WTC11 (cell line): ENCODE measurements around the gene TM9SF1. TPM values are rescaled to one million over a fixed set of nuclear protein-coding genes. Genes with fewer than 3 reads are reported as not detected.
A peak's percentile ranks its signal among the peaks of the same experiment; 100 is the strongest.

Experiments used
- CREB1 ChIP-seq: sonication (generic); formaldehyde crosslinking; IDR thresholded peaks from 2 replicates; pipeline ENCODE4 v1.8.0; 2023; ENCODE audit warnings: mild to moderate bottlenecking, missing genetic modification reagents
- CREM ChIP-seq: sonication (generic); formaldehyde crosslinking; IDR thresholded peaks from 2 replicates; pipeline ENCODE4 v1.8.1; 2022; ENCODE audit warnings: mild to moderate bottlenecking, missing genetic modification reagents, moderate library complexity
- EMX1 ChIP-seq: fragments of 250-450 bp; sonication (Bioruptor Pico); IDR thresholded peaks from 2 replicates; pipeline ENCODE4 v1.8.0; 2021; ENCODE audit warnings: mild to moderate bottlenecking
- FOXJ3 ChIP-seq: sonication (generic); formaldehyde crosslinking; IDR thresholded peaks from 2 replicates; pipeline ENCODE4 v1.9.0; 2021; ENCODE audit warnings: missing genetic modification reagents, mild to moderate bottlenecking, borderline replicate concordance
- FOXK1 ChIP-seq: sonication (generic); formaldehyde crosslinking; IDR thresholded peaks from 2 replicates; pipeline ENCODE4 v1.8.0; 2022; ENCODE audit warnings: mild to moderate bottlenecking, moderate library complexity, missing genetic modification reagents
- FOXP1 ChIP-seq: sonication (generic); formaldehyde crosslinking; IDR thresholded peaks from 2 replicates; pipeline ENCODE4 v1.8.0; 2022; ENCODE audit warnings: missing genetic modification reagents, mild to moderate bottlenecking, moderate library complexity, borderline replicate concordance
- JAZF1 ChIP-seq: fragments of 250-450 bp; sonication (Bioruptor Pico); IDR thresholded peaks from 2 replicates; pipeline ENCODE4 v1.9.0; 2021; ENCODE audit warnings: moderate library complexity, mild to moderate bottlenecking, inconsistent platforms
- JUN ChIP-seq: sonication (generic); formaldehyde crosslinking; IDR thresholded peaks from 2 replicates; pipeline ENCODE4 v1.8.0; 2023; ENCODE audit warnings: mild to moderate bottlenecking, missing genetic modification reagents
- MYBL2 ChIP-seq: sonication (generic); formaldehyde crosslinking; IDR thresholded peaks from 2 replicates; pipeline ENCODE4 v1.8.1; 2023; ENCODE audit warnings: mild to moderate bottlenecking, moderate library complexity, missing genetic modification reagents
- NR1H2 ChIP-seq: sonication (generic); formaldehyde crosslinking; IDR thresholded peaks from 2 replicates; pipeline ENCODE4 v1.9.0; 2021; ENCODE audit warnings: mild to moderate bottlenecking, moderate library complexity, missing genetic modification reagents
- OVOL2 ChIP-seq: fragments of 250-450 bp; sonication (Bioruptor Pico); IDR thresholded peaks from 2 replicates; pipeline ENCODE4 v1.9.0; 2021; ENCODE audit warnings: mild to moderate bottlenecking, borderline replicate concordance
- SMAD3 ChIP-seq: sonication (generic); formaldehyde crosslinking; IDR thresholded peaks from 2 replicates; pipeline ENCODE4 v1.8.0; 2022; ENCODE audit warnings: missing genetic modification reagents, mild to moderate bottlenecking, borderline replicate concordance
- SP1 ChIP-seq: sonication (generic); formaldehyde crosslinking; conservative IDR thresholded peaks from 2 replicates; pipeline ENCODE4 v1.8.1; 2022; ENCODE audit warnings: missing genetic modification reagents
- TP53 ChIP-seq: sonication (generic); formaldehyde crosslinking; IDR thresholded peaks from 2 replicates; pipeline ENCODE4 v1.8.1; 2023; ENCODE audit warnings: mild to moderate bottlenecking, missing genetic modification reagents
- ZBTB21 ChIP-seq: sonication (generic); formaldehyde crosslinking; IDR thresholded peaks from 2 replicates; pipeline ENCODE4 v1.8.1; 2023; ENCODE audit warnings: mild to moderate bottlenecking, missing genetic modification reagents, borderline replicate concordance
- ZNF219 ChIP-seq: sonication (generic); formaldehyde crosslinking; IDR thresholded peaks from 2 replicates; pipeline ENCODE4 v1.8.0; 2023; ENCODE audit warnings: missing genetic modification reagents, mild to moderate bottlenecking, borderline replicate concordance
- ZNF416 ChIP-seq: fragments of 250-450 bp; sonication (Bioruptor Pico); IDR thresholded peaks from 2 replicates; pipeline ENCODE4 v1.9.0; 2021; ENCODE audit warnings: mild to moderate bottlenecking, inconsistent platforms
- total RNA-seq: library from RNA; stranded (reverse); gene quantifications from 3 replicates; pipeline ENCODE4 v1.2.3, GENCODE V29; 2021
- TF ChIP-seq, protein P1 (sequence below): sonication (generic); formaldehyde crosslinking; conservative IDR thresholded peaks from 2 replicates; pipeline ENCODE4 v1.8.1; 2022; ENCODE audit warnings: mild to moderate bottlenecking, missing genetic modification reagents
- TF ChIP-seq, protein P2 (sequence below): sonication (generic); formaldehyde crosslinking; IDR thresholded peaks from 2 replicates; pipeline ENCODE4 v1.8.1; 2022; ENCODE audit warnings: low read depth, missing genetic modification reagents, borderline replicate concordance
- TF ChIP-seq, protein P3 (sequence below): sonication (generic); formaldehyde crosslinking; IDR thresholded peaks from 2 replicates; pipeline ENCODE4 v1.8.1; 2023; ENCODE audit warnings: mild to moderate bottlenecking, missing genetic modification reagents
- TF ChIP-seq, protein P4 (sequence below): sonication (generic); formaldehyde crosslinking; IDR thresholded peaks from 2 replicates; pipeline ENCODE4 v1.8.1; 2023; ENCODE audit warnings: mild to moderate bottlenecking, missing genetic modification reagents, moderate library complexity
- TF ChIP-seq, protein P5 (sequence below): sonication (generic); formaldehyde crosslinking; IDR thresholded peaks from 2 replicates; pipeline ENCODE4 v1.8.1; 2022; ENCODE audit warnings: mild to moderate bottlenecking, missing genetic modification reagents, moderate library complexity, borderline replicate concordance
- TF ChIP-seq, protein P6 (sequence below): sonication (generic); formaldehyde crosslinking; IDR thresholded peaks from 2 replicates; pipeline ENCODE4 v1.8.0; 2022; ENCODE audit warnings: mild to moderate bottlenecking, missing genetic modification reagents
- TF ChIP-seq, protein P7 (sequence below): fragments of 250-450 bp; sonication (Bioruptor Pico); conservative IDR thresholded peaks from 2 replicates; pipeline ENCODE4 v1.9.0; 2021; ENCODE audit warnings: mild to moderate bottlenecking

Gene TM9SF1
- total RNA-seq, 1 experiment from 2014 or later, result 27.9 TPM

DNA sequence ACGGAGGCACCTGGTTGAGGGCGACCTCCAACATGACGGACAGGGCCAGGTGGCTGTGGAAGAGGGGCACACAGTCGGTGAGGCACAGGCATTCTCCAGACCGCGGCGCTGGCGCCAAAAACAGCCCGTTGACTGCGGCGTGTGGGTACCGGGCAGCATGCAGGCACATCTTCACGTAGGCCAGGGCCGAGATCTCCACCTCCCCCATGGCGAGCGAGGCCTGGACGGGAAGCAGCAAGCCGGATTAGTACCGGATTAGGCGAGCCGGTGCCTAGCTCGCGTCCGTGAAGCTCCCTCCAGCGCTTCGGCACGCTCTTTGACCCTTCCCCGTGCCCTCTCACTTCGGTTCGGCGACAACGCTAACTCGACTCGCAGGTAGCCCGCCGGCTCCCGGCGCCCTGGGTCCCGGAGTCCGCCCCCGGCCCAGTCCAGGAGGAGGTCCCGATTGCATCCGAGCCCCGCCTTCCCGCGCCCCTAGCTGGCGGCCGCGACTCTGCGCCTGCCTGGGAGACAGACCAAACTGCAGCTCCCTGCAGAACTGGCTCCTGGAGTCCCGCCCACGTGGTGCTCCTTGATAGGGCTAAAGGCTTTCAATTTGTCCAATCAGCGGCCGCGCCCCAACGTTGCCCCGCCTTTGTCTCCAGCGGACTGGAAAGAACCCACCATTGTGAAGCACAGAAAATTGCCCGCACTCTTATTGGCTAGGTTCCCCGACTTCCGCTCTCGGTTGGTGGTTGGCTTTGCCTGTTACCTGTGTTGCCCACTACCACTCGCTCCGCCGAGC, 54.0 kb downstream of the TM9SF1 start, which contains the start of gene EMC9 (continued):
- TF ChIP-seq, protein P1, sequence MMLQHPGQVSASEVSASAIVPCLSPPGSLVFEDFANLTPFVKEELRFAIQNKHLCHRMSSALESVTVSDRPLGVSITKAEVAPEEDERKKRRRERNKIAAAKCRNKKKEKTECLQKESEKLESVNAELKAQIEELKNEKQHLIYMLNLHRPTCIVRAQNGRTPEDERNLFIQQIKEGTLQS (CRISPR knock-in tag), result 0 out of 2 replicates have a peak, but pooled peaks have one; percentile 34
- TF ChIP-seq, protein P2, sequence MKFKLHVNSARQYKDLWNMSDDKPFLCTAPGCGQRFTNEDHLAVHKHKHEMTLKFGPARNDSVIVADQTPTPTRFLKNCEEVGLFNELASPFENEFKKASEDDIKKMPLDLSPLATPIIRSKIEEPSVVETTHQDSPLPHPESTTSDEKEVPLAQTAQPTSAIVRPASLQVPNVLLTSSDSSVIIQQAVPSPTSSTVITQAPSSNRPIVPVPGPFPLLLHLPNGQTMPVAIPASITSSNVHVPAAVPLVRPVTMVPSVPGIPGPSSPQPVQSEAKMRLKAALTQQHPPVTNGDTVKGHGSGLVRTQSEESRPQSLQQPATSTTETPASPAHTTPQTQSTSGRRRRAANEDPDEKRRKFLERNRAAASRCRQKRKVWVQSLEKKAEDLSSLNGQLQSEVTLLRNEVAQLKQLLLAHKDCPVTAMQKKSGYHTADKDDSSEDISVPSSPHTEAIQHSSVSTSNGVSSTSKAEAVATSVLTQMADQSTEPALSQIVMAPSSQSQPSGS (CRISPR knock-in tag), result peak; percentile 30; the same call in 1 of the 2 replicates
- TF ChIP-seq MYBL2 (CRISPR knock-in tag) (peak; percentile 98), CREB1 (CRISPR knock-in tag) (0 out of 2 replicates have a peak, but pooled peaks have one; percentile 9), FOXP1 (CRISPR knock-in tag) (peak; percentile 83), TP53 (peak; percentile 27; the same call in 1 of the 2 replicates), OVOL2 (no peak), FOXK1 (CRISPR knock-in tag) (peak; percentile 11; the same call in 1 of the 2 replicates), ZBTB21 (CRISPR knock-in tag) (peak; percentile 55; the same call in 1 of the 2 replicates), NR1H2 (CRISPR knock-in tag) (no peak), SMAD3 (CRISPR knock-in tag) (0 out of 2 replicates have a peak, but pooled peaks have one; percentile 3), EMX1 (CRISPR knock-in tag) (peak; percentile 81; the same call in 1 of the 2 replicates), ZNF219 (peak; percentile 51; the same call in 1 of the 2 replicates), SP1 (CRISPR knock-in tag) (peak; percentile 68), ZNF416 (CRISPR knock-in tag) (0 out of 2 replicates have a peak, but pooled peaks have one; percentile 31), JAZF1 (CRISPR knock-in tag) (no peak), JUN (peak; percentile 68; the same call in 1 of the 2 replicates), FOXJ3 (CRISPR knock-in tag) (peak; percentile 16; the same call in 1 of the 2 replicates), CREM (CRISPR knock-in tag) (peak; percentile 61)
- TF ChIP-seq, protein P3, sequence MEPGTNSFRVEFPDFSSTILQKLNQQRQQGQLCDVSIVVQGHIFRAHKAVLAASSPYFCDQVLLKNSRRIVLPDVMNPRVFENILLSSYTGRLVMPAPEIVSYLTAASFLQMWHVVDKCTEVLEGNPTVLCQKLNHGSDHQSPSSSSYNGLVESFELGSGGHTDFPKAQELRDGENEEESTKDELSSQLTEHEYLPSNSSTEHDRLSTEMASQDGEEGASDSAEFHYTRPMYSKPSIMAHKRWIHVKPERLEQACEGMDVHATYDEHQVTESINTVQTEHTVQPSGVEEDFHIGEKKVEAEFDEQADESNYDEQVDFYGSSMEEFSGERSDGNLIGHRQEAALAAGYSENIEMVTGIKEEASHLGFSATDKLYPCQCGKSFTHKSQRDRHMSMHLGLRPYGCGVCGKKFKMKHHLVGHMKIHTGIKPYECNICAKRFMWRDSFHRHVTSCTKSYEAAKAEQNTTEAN, result peak; percentile 77; the same call in 1 of the 2 replicates
- TF ChIP-seq, protein P4, sequence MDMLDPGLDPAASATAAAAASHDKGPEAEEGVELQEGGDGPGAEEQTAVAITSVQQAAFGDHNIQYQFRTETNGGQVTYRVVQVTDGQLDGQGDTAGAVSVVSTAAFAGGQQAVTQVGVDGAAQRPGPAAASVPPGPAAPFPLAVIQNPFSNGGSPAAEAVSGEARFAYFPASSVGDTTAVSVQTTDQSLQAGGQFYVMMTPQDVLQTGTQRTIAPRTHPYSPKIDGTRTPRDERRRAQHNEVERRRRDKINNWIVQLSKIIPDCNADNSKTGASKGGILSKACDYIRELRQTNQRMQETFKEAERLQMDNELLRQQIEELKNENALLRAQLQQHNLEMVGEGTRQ (CRISPR knock-in tag), result peak; percentile 89
- TF ChIP-seq, protein P5, sequence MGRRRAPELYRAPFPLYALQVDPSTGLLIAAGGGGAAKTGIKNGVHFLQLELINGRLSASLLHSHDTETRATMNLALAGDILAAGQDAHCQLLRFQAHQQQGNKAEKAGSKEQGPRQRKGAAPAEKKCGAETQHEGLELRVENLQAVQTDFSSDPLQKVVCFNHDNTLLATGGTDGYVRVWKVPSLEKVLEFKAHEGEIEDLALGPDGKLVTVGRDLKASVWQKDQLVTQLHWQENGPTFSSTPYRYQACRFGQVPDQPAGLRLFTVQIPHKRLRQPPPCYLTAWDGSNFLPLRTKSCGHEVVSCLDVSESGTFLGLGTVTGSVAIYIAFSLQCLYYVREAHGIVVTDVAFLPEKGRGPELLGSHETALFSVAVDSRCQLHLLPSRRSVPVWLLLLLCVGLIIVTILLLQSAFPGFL (CRISPR knock-in tag), result peak; percentile 52; the same call in 1 of the 2 replicates
- TF ChIP-seq, protein P6, sequence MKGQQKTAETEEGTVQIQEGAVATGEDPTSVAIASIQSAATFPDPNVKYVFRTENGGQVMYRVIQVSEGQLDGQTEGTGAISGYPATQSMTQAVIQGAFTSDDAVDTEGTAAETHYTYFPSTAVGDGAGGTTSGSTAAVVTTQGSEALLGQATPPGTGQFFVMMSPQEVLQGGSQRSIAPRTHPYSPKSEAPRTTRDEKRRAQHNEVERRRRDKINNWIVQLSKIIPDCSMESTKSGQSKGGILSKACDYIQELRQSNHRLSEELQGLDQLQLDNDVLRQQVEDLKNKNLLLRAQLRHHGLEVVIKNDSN, result peak; percentile 82
- TF ChIP-seq, protein P7, sequence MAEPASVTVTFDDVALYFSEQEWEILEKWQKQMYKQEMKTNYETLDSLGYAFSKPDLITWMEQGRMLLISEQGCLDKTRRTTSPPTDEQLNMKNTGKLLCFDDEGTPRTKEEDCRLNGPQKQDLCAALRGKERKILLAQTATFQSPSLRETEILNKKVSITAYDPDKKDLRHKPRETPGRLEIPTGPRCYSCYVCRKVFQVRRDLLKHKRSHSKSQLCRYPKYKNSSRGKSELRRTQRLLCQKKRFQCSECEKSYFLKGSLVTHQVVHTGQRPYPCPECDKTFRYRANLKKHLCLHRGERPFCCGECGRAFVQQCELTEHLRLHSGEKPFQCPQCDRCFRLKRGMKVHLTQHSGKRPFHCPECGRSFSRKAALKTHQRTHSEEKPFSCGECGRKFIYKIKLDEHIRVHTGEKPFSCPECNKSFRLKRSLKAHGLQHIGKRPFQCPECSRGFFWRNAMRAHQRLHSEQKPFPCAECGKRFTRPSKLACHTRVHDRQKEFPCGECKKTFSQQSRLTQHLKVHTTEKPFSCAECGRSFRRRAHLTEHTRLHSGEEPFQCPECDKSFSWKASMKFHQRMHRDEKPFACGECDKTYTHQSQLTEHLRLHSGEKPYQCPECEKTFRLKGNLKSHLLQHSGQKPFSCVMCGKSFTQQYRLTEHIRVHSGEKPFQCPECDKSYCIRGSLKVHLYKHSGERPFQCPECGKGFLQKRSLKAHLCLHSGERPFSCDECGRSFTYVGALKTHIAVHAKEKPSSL (CRISPR knock-in tag), result no peak
